NCI-H1417 (cell line): ENCODE results near the gene BASP1.
"Not testable (repeated sequence)": the region's sequence is repeated elsewhere in the genome, so short reads cannot be mapped to it uniquely, and the experiment has no call there.

Source experiments
- DNase-seq, 3 experiments: peaks; one replicate each; lab custom pipeline; 2025; lab: John Stamatoyannopoulos, UW

BASP1 gene

DNA sequence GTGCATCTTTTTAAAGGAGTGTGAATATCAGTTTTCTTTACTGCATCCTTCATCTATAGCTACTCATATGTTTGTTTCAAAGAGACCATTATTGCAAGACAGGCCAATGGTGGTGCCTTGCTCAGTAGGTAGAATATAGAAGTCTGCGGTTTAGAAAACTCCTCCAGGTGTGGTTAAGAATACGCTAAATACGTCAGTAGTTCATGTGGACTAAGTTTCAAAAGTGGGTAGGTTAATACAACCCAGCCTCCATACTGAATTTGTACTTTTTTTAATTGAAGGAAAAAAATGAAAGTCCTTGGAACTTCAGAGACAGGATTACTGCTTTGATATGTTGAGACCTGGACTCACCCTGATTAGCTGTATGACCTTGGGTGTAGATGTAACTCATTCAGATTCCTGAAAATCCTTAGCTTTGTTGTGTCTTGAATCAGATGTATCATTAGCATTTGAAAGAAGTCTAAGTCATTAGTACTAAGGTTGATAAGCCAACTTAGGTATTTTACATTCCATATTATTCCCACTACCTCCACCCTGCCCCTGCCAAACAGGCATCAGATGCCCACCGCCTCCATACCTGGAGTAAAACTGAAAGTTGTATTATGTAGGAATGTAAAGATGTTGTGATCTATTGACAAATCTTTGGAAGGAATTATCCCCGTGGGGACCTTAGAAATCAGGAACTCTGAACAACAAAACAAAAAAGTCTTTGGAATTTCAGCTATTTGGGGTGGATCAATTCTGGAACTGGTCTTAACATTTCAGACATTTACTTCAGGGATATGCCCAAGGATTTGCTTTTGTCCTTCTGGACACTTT lies 6.1 kb downstream of the BASP1 start:
- DNase-seq: no peak

DNA sequence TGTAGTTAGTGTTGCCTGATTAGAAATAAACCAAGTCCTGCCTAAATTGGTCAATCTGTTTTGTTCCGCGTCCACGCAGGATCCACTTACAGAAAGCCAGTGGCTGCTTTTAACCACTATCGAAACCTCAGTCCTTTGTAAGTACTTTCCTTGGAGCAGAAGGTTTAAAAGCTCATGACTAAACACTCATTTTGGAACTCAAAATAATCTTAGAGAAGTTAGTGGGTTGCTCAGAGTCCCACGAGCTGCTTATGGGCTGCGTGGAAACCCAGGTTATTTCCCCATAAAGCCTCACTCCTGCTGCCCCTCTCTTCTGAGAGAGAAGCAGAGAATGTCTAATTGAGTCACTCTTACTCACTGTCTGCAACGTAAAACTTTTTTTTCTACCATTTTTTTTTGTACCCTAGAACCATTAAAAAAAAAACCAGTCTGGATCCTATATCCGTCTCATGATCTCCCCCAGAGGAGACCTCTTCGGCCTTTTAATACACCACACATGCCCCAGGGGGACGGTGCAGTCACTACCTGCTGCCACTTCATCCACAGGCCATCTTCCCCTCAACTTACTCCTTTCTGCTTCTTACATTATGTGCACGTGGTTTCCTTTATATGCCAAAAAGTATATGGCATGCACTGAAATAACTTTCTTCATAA lies 7.6 kb downstream of the BASP1 start:
- no peak for DNase-seq

DNA sequence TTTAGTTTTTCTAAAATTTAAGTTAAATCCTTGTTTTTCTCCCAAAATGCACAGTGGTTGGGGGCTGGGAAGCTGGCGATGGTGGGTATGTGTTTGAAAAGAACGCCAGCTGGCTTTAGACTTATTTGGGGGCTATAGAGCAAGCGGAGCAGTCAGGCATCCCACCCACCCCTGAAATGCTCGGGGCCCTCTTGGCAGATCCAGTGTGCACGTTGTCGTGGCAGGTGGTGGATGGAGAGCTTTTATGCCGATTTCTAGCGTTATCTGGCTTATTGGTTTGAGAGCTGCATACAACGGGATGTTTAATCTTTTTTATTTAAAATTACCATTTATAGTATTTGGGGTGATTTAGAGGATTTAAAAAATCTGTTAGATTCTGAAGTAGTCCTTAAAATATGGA lies 8.1 kb downstream of the BASP1 start:
- no peak for DNase-seq

DNA sequence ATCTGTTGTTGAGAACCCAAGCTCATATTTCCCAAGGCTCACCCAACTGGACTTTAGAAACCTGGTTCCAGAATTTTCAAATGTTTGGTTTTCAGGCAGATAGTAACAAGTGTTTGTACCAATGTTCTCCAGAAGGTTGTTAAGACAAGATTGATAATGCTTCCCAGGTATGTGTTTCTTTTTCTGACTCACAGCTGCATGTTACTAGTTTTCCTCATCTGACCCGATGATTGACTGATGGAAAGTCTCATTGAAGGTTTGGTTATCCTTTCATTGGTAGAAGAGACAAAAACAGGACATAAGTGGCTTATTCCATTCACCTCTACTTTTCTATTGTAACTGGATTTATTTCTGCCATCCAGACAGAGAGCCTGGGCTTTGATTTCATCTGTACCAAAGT lies 10.4 kb downstream of the BASP1 start:
- no peak for DNase-seq

DNA sequence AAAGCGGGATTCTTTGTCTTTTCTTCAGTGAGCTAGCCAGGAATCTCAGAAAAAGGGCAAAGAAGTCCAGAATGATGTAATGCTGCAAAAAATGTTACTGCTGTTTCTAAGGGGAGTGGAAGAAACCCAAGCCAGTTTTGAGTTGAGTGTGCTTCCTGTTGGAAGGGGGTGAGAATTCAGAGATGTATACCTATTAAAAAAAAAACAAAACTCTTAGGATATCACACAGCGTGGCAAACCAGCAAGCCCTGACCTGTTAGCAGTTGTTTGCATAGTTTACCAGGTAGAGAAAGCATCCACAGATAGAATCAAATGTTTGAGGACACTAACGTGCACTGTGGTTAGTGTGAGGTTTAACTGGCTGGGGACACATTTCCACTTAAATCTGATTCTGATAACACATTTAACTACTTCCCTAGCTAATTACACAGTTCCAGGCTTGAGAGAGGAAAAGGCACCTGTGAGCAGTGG lies 11.4 kb downstream of the BASP1 start:
- peak in 1 of 3 experiments; percentile 67 for DNase-seq

DNA sequence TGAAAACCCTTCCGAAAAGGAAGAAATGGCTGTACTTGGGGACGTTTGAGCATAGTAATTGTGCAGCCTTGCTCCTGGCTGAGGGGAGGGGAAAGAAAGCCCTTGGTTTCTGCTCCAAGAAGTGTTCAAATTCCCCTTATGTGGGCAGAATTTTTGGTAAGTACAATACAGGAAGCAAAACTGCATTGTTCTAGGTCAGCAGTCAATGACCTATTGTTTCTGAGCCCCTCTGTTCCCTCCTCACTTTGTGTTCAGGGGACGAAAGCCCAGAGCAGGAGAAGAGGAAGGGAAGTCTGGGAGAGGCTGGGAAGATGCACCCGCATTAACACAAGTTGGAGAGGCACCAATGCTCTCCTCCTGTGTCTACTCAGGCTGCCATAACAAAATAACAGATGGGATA lies 11.9 kb downstream of the BASP1 start:
- DNase-seq: no peak

DNA sequence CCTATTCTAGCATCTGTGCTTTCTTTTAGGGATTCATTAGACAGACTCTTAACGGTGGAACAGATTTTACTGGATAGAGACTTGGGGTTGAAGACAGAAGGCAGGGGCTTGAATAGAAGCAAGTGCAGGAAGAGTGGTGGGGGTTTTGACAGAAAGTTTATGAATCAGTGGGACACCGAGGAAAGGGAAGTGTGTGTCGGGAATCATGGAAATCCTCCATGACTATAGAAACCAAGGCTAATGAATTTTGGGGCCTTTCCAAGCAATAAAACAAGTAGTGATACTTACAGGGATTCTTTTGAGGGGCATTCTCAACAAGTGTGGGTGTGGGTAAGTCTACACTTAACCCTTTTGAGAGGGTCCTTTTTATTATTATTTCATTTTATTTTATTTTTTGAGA lies 12.8 kb downstream of the BASP1 start:
- no peak for DNase-seq

DNA sequence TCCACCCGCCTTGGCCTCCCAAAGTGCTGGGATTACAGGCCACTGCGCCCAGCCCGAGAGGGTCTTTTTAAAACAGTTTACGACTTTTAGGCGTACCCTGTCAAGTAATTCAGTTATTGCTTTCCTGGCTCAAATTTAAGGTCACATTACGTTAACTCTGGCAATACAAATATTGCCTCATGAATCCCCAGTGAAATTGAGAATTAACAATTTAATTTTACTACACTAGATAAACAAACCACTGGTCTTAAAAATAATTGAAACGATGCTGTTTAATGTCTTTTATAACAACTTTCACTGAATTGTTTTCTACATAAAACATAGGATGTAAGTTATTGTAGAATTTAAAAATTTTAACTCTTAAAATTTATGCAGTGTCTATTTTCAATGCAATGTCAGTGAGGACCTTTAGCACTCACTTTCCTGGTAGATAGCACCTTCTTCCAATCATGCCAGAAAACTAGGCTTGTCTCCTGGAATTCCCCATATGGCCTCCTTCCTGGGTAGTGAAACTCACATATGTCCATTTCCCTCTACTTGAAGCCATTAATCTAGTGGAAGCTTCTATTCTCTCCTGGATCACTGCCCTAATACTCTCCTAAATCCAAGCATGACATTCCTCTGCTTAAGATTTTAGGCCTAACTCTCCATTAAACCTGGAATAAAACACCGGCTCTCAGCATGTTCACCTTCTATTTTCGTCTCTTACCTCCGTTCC lies 13.5 kb downstream of the BASP1 start:
- no peak for DNase-seq

DNA sequence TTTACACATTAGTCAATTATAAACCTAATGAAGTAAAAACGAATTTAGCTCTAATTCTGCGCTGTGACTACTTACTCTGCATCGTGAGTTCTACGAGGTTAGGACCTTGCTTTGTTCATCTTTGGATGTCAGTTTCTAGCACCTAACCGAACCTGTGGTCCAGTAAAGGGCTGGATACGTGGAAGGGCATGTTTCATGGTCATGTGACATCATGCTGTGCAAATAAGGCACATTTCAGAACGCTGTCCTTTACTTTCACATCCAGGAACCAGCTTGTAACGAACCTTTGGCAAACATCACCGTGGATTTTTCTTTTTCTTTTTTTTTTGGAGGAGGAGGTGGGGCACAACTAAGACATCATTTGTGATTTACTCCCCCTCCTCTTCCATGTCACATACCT lies 15.0 kb downstream of the BASP1 start:
- no peak for DNase-seq

DNA sequence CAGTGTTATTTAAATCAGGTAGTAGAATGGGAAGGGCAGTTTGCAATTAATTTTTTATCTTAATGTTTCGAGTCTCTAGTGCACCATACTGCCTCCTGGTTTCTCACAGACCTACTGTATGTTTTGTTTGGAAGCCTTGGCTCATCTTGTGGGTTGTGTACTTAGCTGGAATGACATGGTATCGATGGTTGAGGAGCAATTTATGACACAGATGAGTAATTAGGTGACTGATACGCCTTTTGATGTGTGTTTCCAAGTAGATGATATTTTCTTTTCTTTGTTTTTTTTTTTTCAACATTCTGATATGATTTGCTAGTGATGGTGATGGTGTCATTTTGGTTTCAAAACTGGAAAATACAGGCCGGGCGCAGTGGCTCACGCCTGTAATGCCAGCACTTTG lies 16.1 kb downstream of the BASP1 start:
- no peak for DNase-seq

DNA sequence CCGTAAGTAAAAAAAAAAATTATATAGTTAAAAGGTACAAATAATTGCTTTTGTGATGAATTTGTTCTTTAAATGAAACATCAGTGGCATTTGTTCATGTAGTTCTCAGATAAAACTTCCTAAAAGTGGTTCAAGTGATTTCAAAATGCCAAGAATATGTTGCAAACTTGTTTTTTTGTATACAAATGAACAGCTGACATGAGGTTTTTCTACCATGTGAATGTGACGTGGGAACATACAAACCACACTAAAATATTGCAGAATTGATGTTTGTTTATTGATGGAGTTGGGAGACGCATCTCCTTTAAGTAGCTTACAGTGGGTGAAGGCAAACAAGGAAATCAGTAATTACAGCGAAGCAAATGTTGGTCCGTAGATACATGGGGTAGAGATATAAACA lies 16.9 kb downstream of the BASP1 start:
- no peak for DNase-seq

DNA sequence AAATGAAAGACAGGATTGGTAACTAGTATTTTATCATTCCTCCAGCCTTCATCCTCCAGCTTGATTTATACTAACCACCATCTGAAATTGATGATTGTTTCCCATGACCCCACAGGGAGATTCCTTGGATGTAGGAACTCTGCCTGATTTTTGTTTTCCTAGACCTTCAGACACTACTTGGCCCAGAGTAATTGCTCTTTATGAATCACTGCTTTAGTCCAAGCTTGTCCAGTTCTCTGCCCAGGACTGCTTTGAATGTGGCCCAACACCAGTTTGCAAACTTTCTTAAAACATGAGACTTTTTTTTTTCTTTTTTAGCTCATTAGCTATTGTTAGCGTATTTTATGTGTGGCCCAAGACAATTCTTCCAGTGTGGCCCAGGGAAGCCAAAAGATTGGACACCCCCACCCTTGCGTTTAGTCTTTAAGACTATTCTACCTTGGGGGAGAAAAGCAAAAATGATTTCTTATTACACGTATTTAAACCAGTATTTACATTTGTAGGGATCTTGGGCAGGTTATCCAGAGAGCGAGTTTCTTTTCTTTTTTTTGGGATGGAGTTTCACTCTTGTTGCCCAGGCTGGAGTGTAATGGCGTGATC lies 18.4 kb downstream of the BASP1 start:
- DNase-seq: no peak

DNA sequence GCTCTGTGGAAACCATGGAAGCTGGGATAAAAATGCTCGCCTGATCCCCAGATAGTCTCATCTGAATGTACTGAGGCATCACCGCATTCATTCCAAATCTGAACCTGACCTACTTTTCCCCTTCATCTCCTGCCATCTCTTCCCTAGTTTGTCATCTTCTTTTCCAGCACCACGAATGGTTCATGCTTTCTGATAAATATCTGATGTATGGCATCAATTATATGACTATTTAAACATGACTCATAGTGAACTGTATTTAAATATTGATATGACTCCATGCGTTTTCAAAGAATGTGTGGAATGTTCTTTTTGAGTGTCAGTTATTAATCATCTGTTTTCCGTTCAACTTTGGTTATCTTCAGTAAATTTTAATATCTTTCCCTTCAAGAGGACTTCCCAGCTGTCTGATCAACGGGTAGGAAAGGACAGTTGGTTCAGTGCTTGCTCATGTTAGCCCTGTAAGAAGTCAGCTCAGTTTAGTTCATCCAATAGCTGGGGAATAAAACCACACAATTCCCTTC lies 21.1 kb downstream of the BASP1 start:
- no peak for DNase-seq

DNA sequence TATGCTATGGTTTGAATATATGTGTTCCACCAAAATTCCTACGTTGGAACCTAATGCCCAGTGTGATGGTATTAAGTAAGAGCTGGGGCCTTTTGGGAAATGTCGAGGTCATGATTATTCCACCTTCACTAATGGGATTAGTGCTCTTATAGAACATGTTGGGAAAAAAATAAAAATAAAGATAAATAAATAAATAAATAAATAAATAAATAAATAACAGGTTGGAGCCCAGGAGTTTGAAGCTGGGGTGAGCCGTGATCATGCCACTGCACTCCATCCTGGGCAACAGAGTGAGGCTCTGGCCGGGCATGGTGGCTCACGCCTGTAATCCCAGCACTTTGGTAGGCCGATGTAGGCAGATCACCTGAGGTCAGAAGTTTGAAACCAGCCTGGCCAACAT lies 22.5 kb downstream of the BASP1 start:
- no peak for DNase-seq

DNA sequence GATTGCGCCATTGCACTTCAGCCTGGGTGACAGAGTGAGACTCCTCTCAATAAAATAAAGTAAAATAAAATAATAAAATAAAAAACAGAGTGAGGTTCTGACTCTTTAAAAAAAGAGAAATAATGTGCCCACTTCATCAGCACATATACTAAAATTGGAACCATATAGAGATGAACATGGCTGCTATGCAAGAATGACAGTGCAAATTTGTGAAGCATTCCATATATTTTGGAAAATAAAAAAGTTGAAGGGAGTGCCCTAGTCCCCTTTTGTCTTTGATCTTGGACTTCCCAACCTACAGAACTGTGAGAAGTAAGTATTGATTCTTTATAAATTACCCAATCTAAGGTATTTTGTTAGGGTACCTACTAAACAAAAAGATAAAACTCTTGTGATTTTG lies 23.1 kb downstream of the BASP1 start:
- DNase-seq: no peak

DNA sequence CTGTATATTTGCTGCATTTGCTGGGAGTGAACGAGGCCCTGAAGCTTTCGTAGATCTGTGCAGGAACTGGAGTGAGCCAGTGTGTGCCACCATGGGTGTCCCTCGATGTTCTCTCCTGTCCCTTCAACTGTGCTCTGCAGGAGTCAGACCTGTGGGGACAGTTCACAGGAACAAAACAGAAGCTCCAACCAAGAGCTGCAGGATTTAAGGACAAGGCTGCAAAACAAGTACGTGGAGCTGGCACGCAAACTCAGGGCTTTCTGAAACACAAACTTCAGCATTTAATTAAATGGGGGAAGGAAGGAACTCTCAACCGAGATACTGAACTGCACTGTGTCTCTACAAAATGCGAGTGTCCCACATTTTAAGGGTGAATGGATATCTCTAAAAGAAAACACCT lies 24.2 kb downstream of the BASP1 start:
- peak in 1 of 3 experiments; percentile 59 for DNase-seq

DNA sequence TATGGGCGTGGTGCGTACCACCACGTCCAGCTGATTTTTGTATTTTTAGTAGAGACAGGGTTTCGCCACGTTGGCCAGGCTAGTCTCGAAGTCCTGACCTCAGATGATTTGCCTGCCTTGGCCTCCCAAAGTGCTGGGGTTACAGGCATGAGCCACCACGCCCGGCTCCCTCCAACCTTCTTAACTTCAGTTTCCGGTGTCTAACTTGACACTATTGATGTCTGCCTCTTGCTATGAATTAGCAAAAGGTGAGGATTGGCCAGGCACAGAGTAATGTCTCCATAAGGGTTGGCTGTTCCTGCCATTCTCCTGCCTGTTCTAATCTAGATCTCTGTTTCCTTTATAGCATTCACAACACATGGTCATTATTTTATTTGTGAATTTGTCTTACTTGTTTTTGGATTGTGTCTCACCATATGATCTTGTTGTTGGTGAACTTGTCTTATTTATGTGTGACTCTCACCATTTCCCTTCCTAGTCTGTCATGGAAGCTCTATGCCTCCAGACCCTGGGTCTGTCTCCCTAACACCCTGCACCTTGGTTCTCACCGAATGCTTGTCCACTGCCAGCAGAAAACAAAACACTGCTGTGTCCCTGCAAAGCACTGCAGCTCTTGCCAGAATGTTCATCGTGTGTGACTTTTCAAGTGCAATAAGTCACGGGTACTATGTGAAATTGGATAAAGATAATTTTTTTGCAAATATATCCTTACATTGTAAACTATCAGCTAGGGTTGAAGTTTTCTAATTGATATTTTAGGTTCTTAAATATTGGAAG lies 26.0 kb downstream of the BASP1 start:
- no peak for DNase-seq

DNA sequence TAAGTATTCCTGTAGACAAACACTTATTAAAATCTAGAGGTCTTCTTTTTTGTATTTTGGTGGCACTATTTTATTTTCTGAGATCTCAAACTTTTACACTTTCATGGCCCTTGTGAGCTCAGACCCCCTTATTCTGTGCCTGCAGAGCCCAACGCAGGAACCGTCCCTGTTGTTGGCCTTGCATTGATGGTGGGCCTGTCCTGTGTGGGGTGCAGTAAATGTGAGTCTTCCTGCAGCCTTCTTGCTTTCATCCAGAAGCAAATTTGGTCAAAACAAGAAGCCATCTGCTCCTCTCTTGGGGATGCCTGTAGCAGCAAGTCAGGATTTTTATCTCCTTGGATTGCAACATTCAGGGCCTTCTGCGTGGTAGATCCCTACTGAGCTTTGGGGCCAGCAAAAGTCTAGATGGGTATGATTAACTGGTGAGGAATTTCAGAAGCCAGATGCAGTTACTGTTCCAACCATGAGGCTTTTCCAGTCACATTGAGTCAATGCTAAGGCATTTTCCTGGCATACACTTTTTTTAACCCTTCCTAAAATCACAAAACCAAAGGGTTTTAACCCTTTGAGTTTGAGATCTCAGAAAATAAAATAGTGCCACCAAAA lies 31.7 kb downstream of the BASP1 start:
- no peak for DNase-seq

DNA sequence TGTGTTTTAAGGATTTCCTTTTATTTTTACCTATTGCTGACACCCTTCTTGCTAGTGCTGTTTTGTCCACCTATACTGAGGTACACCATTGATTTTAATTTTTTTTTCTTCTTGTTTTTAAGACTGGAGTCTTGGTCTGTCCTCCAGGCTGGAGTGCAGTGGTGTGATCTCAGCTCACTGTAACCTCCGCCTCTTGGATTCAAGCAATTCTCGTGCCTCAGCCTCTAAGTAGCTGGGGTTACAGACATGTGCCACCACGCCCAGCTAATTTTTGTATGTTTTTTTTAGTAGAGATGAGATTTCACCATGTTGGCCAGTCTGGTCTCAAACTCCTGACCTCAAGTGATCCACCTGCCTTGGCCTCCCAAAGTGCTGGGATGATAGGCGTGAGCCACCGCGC lies 32.4 kb downstream of the BASP1 start:
- DNase-seq: not testable (repeated sequence)

DNA sequence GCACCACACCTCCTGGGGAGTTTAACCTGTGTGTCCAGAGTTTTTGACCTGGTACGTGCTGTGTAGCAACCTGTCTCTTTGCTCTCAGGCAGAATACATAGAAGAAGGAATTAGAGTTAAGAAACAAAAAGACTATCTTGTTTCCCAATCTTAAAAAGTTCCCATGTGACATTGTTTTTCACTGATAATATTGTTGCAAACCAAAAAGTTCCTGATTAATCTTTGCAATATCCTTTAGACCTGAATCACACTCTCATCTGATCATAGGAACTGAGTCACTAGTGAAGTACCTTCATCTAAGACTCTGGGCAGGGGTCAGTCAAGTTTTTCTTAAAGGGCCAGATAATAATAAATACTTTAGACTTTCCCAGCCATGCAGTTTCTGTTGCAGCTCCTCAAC lies 35.1 kb downstream of the BASP1 start:
- no peak for DNase-seq

DNA sequence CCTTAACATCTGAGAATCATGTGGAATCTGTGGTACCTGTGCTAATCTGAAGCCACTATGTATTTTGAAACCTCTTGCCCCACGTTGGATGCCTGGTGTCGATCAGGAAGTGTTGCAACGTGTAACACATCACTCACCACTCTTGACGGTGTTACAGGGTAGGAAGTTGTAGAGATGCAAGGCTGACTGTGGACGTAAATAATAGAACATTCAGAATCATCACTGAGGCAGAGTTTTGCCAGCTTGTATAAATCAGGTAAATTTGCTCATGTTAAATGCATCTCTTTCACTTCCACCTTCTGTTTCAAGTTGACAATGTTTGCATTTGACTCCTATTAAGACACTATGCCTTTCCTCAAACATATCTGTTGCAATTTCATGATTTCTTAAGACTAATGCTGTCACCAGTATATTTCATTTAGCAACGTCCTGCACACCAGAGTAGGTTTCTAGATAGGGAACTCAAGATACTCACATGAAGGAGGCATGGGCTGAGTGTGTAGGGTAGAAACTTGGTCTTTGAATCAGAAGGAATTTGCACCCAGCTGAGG lies 38.1 kb downstream of the BASP1 start:
- DNase-seq: no peak
